ENCODE measurements around the gene PPP1R37.

The PPP1R37 gene

DNA sequence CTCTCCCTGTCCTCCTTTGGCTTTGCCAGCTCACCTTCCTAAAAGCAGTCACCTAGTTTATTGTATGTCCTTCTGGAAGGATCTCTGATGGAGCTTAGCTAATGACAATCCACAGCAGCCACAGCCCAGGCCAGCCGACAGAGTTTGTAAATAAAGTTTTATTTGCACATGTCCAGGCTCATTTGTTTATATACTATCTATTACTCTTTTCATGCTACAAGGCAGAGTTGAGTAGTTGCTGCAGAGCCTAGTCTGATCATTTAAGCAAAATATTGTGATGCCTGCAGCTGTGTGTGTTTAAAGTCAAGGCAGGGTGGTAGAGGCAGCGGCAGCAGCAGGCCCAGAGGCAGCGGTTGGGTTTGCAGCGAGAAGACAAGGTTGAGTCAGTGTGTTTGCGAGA is 35.2 kb downstream of the PPP1R37 start:
- no peak for DNase-seq (ENCODE audit: extremely low spot score)
- TF ChIP-seq CTCF (IDR thresholded peaks at IDR 0.05; ENCODE audit: control extremely low read depth, extremely low read depth, low read depth, missing control alignments), result no peak
- CTCF ChIA-PET, result interaction anchor here (1.2 to 1.4 kb wide), 2 partner anchors 18 to 224 kb away, joined by 3 read pairs; no protein-coding TSS in a partner anchor
- POLR2A ChIA-PET, result no interaction called here

- POLR2A ChIA-PET, result no interaction called here
- no peak for TF ChIP-seq CTCF (IDR thresholded peaks at IDR 0.05; ENCODE audit: control extremely low read depth, extremely low read depth, low read depth, missing control alignments)
- CTCF ChIA-PET, result interaction anchor here (1.0 to 1.4 kb wide), 3 partner anchors 18 to 225 kb away, joined by 3 read pairs; no protein-coding TSS in a partner anchor
- no peak for DNase-seq (ENCODE audit: extremely low spot score)
Observed at GRCh38 chr19:45128806-45129205, 35.8 kb downstream of the PPP1R37 start.

- POLR2A ChIA-PET, result no interaction called here
- CTCF ChIA-PET, result no interaction called here
Observed at GRCh38 chr19:45130236-45130635, 37.3 kb downstream of the PPP1R37 start.

DNA sequence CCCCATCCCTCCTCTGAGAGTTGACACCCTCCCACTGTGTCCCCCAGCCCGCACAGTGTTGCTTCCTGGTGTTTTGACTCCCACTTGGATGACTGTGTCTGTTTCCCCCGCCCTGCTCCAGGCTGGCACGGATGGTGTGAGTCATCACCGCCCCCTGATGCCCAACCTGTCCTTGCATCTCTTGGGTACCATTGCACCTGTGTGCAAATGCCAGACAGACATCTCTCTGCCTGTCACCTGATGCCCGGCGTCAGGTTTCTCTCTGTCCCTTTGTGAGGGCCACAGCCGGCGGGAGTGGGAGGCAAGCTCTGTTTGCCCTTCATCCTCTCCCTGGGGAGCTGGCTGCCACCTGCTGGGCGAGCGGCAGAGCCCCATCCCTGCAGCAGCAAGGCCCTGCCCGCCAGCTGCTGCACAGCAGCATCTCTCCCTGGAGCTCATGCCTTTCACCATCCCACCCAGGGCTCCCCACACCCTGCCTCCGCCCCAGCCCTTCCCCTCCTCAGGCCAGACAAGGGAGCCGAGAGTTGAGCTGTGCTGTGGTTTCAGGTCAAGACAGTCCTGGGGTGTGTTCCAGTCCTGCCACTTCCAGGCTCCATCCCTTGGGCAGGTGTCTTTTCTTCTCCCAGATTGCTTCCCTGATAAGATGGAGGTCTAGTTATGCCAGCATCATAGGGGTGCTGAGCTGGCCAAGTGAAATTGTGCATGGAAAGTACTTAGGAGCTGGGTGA is 38.1 kb downstream of the PPP1R37 start:
- CTCF ChIA-PET, result interaction anchor here (1.1 to 3.2 kb wide), 5 partner anchors 9 to 216 kb away, joined by 3 to 12 read pairs (median 4); partner anchors contain the start of gene APOC1
- peak; percentile 44 for TF ChIP-seq CTCF (IDR thresholded peaks at IDR 0.05; ENCODE audit: control extremely low read depth, extremely low read depth, low read depth, missing control alignments)
- POLR2A ChIA-PET, result interaction anchor here (0.6 kb wide), 1 partner anchor 216 kb away, joined by 6 read pairs; no protein-coding TSS in a partner anchor
- DNase-seq (ENCODE audit: extremely low spot score), result no peak

More at GRCh38 chr19:45130236-45130635, 37.3 kb downstream of the PPP1R37 start:
- DNase-seq (ENCODE audit: extremely low spot score), result no peak
- no peak for TF ChIP-seq CTCF (IDR thresholded peaks at IDR 0.05; ENCODE audit: control extremely low read depth, extremely low read depth, low read depth, missing control alignments)

DNA sequence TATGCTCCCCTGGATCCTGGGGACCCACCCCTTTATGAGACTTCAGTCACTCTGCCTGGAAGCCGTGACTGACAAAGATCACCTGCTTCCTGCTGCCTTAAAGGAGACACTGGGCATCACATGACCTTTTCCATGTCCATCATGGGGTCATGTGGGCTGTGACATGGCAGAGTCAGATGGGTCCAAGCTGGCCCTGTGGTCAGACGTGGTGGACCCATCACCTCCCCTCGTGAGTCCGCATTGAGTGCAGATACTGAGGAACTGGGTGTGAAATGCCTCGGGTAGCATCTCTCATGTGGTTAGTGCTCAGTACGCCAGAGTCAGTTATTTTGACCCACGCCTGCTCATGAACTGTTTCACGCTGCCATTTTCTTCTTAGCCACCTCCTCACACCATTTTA is 40.7 kb downstream of the PPP1R37 start:
- no peak for TF ChIP-seq CTCF (IDR thresholded peaks at IDR 0.05; ENCODE audit: control extremely low read depth, extremely low read depth, low read depth, missing control alignments)
- ChIA-PET CTCF (interaction anchor here (3.2 kb wide), 1 partner anchor 12 kb away, joined by 12 read pairs; no protein-coding TSS in a partner anchor), POLR2A (no interaction called here)
- DNase-seq (ENCODE audit: extremely low spot score), result no peak

GRCh38 chr19:45135176-45135885 is 42.4 kb downstream of the PPP1R37 start:
- no peak for TF ChIP-seq CTCF (IDR thresholded peaks at IDR 0.05; ENCODE audit: control extremely low read depth, extremely low read depth, low read depth, missing control alignments)
- ChIA-PET POLR2A (no interaction called here), CTCF (interaction anchor here (0.8 to 3.9 kb wide), 4 partner anchors 10 to 43 kb away, joined by 3 to 44 read pairs (median 7); partner anchors contain the start of gene PPP1R37)
- no peak for DNase-seq (ENCODE audit: extremely low spot score)

All from GM10248 (cell line).